Osteoblast (primary cell): ENCODE results near the gene GABRG3. TPM values are rescaled to one million over a fixed set of nuclear protein-coding genes. Genes with fewer than 3 reads are reported as not detected.

ENCODE experiments used
- DNase-seq: peaks from one replicate; pipeline ENCODE4 v3.0.0; 2011; ENCODE audit warnings: low spot score, mixed read lengths; ENCODE audit not compliant: insufficient read length; ENCODE audit errors: missing footprints
- H2AFZ ChIP-seq: 2 replicates; pipeline ENCODE4 v1.6.0; 2011; ENCODE audit warnings: mild to moderate bottlenecking, low read length
- H3K27ac ChIP-seq: 2 replicates; pipeline ENCODE4 v1.5.1; 2011; ENCODE audit warnings: mild to moderate bottlenecking, low read depth, low read length, moderate library complexity
- H3K27me3 ChIP-seq: 2 replicates; pipeline ENCODE4 v1.6.0; 2012; ENCODE audit warnings: mild to moderate bottlenecking, control low read depth, inconsistent platforms, low read length, moderate library complexity; ENCODE audit not compliant: insufficient read depth
- H3K36me3 ChIP-seq: 2 replicates; pipeline ENCODE4 v1.5.1; 2011; ENCODE audit warnings: mild to moderate bottlenecking, low read length, control low read depth, moderate library complexity; ENCODE audit not compliant: insufficient read depth
- H3K4me1 ChIP-seq: 2 replicates; pipeline ENCODE4 v1.5.1; 2011; ENCODE audit warnings: mild to moderate bottlenecking, low read length, control low read depth, moderate library complexity; ENCODE audit not compliant: insufficient read depth
- H3K4me2 ChIP-seq: 2 replicates; pipeline ENCODE4 v1.6.0; 2011; ENCODE audit warnings: mild to moderate bottlenecking, low read length; ENCODE audit not compliant: insufficient read depth
- H3K4me3 ChIP-seq: fragments of 200-600 bp; sonication (generic); 3 replicates; pipeline ENCODE4 v1.5.1; 2012; ENCODE audit warnings: mild to moderate bottlenecking, low read length, inconsistent platforms; ENCODE audit not compliant: insufficient read depth
- H3K79me2 ChIP-seq: 2 replicates; pipeline ENCODE4 v1.6.0; 2012; ENCODE audit warnings: mild to moderate bottlenecking, low read length, control low read depth, inconsistent platforms; ENCODE audit not compliant: insufficient read depth
- H3K9me3 ChIP-seq: 2 replicates; pipeline ENCODE4 v1.5.1; 2011; ENCODE audit warnings: low read depth, low read length, control low read depth
- H4K20me1 ChIP-seq: 2 replicates; pipeline ENCODE4 v1.6.0; 2012; ENCODE audit warnings: mild to moderate bottlenecking, low read length, control low read depth; ENCODE audit not compliant: insufficient read depth
- total RNA-seq: library from RNA; depleted of rRNA; stranded (reverse); fragments of >200 nt; gene quantifications from 2 replicates; pipeline ENCODE4 v1.2.3, GENCODE V29; 2012
- TF ChIP-seq, protein P1 (sequence below): IDR thresholded peaks from 2 replicates; pipeline ENCODE4 v1.5.1; 2011; ENCODE audit warnings: mild to moderate bottlenecking, low read depth, low read length, moderate library complexity; ENCODE audit errors: extremely low read depth

The GABRG3 gene
- total RNA-seq, 1 donor, result not detected

DNA sequence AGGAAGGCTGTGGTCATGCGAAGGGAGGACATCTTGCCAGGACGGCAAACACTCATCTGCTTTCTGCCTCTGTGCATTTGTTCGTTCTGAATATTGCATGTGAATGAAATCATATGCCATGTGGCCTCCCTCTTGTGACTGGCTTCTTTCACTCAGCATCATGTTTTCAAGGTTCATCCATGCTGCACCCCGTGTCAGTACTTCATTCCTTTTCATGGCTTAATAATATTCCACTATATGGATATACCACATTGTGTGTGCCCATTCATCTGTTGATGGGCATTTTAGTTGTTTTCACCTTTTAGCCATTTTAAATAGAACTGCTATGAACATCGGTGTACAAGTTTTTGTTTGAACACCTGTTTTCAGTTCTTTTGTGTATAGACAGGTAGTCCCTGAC lies 118.7 kb downstream of the GABRG3 start:
- H3K36me3 ChIP-seq, result no peaks in the 10 kb centered on the region
- H3K9me3 ChIP-seq, result peaks cover 5% of the 10 kb centered on the region
- no peak overlapping the region for H3K4me2 ChIP-seq
- H3K27me3 ChIP-seq, result no peaks in the 10 kb centered on the region
- H4K20me1 ChIP-seq, result no peaks in the 10 kb centered on the region
- H3K4me1 ChIP-seq, result no peaks in the 10 kb centered on the region
- no peaks in the 10 kb centered on the region for H3K79me2 ChIP-seq
- no peak for DNase-seq
- TF ChIP-seq, protein P1, sequence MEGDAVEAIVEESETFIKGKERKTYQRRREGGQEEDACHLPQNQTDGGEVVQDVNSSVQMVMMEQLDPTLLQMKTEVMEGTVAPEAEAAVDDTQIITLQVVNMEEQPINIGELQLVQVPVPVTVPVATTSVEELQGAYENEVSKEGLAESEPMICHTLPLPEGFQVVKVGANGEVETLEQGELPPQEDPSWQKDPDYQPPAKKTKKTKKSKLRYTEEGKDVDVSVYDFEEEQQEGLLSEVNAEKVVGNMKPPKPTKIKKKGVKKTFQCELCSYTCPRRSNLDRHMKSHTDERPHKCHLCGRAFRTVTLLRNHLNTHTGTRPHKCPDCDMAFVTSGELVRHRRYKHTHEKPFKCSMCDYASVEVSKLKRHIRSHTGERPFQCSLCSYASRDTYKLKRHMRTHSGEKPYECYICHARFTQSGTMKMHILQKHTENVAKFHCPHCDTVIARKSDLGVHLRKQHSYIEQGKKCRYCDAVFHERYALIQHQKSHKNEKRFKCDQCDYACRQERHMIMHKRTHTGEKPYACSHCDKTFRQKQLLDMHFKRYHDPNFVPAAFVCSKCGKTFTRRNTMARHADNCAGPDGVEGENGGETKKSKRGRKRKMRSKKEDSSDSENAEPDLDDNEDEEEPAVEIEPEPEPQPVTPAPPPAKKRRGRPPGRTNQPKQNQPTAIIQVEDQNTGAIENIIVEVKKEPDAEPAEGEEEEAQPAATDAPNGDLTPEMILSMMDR, result no peak
- no peak overlapping the region for H2AFZ ChIP-seq
- H3K4me3 ChIP-seq, result no peak overlapping the region
- no peak overlapping the region for H3K27ac ChIP-seq

DNA sequence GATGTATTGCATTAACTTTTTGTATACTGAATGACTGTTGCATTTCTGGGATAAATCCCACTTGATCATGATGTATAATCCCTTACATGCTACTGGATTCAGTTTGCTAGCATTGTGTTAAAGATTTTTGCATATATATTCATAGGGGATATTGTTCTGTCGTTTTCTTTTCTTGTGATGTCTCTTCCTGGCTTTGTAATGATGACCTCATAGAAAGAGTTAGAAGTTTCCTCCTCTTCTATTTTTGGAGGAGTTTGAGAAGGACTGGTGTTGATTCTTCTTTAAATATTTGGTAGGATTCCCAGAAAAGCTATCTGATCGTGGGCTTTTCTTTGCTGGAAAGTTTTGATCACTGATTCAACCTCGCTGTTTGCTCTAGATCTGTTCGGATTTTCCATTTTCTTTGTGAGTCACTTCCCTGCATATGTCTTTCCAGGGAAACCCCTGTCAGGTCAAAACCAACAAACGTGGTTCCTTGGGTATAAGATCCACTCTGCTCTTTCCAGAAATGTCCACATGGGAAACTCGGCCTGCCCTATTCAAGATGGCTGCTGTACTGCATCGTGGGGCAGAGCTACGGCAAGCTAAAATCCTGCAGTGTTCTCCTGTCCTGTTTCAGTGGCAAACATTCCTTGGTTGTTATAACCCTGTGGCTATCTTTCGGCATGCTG lies 120.4 kb downstream of the GABRG3 start:
- DNase-seq, result no peak
- no peak overlapping the region for H3K4me3 ChIP-seq
- no peaks in the 10 kb centered on the region for H3K4me1 ChIP-seq
- H3K9me3 ChIP-seq, result peaks cover 5% of the 10 kb centered on the region
- H3K36me3 ChIP-seq, result no peaks in the 10 kb centered on the region
- TF ChIP-seq, protein P1, result no peak
- H3K79me2 ChIP-seq, result no peaks in the 10 kb centered on the region
- H3K27ac ChIP-seq, result no peak overlapping the region
- H4K20me1 ChIP-seq, result no peaks in the 10 kb centered on the region
- H2AFZ ChIP-seq, result no peak overlapping the region
- H3K27me3 ChIP-seq, result no peaks in the 10 kb centered on the region
- no peak overlapping the region for H3K4me2 ChIP-seq

GRCh38 chr15:27092390-27092789 lies 121.4 kb downstream of the GABRG3 start:
- Histone ChIP-seq H3K27me3 (no peaks in the 10 kb centered on the region), H3K27ac (no peak overlapping the region), H3K4me3 (no peak overlapping the region), H3K79me2 (no peaks in the 10 kb centered on the region), H3K9me3 (peaks cover 5% of the 10 kb centered on the region), H3K36me3 (no peaks in the 10 kb centered on the region), H2AFZ (no peak overlapping the region), H3K4me2 (no peak overlapping the region), H4K20me1 (no peaks in the 10 kb centered on the region), H3K4me1 (no peaks in the 10 kb centered on the region)
- TF ChIP-seq, protein P1, result no peak
- no peak for DNase-seq

GRCh38 chr15:27094235-27094634 lies 123.3 kb downstream of the GABRG3 start:
- Histone ChIP-seq H3K4me3 (no peak overlapping the region), H2AFZ (no peak overlapping the region), H3K9me3 (no peaks in the 10 kb centered on the region), H3K27me3 (no peaks in the 10 kb centered on the region), H3K27ac (no peak overlapping the region), H3K36me3 (no peaks in the 10 kb centered on the region), H3K79me2 (no peaks in the 10 kb centered on the region), H4K20me1 (no peaks in the 10 kb centered on the region), H3K4me2 (no peak overlapping the region), H3K4me1 (no peaks in the 10 kb centered on the region)
- DNase-seq, result no peak
- TF ChIP-seq, protein P1, result no peak
